GM23248 (cell line): ENCODE measurements around the gene OR8D1. TPM values are rescaled to one million over a fixed set of nuclear protein-coding genes. Genes with fewer than 3 reads are reported as not detected.
A peak's percentile ranks its signal among the peaks of the same experiment; 100 is the strongest.

Experiments
- DNase-seq: peaks from one replicate; pipeline ENCODE4 v3.0.0-alpha.2; 2015
- H2AFZ ChIP-seq: fragments of 200-600 bp; sonication (generic); 2 replicates; pipeline ENCODE4 v1.6.1; 2016; ENCODE audit warnings: antibody characterized with exemption
- H3F3A ChIP-seq: fragments of 200-600 bp; sonication (generic); 2 replicates; pipeline ENCODE4 v1.6.1; 2016; ENCODE audit warnings: mild to moderate bottlenecking, antibody characterized with exemption, mixed run types; ENCODE audit not compliant: insufficient read depth
- H3K27ac ChIP-seq: fragments of 200-600 bp; sonication (generic); 2 replicates; pipeline ENCODE4 v1.5.1; 2016; ENCODE audit warnings: mild to moderate bottlenecking
- H3K27me3 ChIP-seq: fragments of 200-600 bp; sonication (generic); replicated peaks from 2 replicates; pipeline ENCODE4 v1.6.1; 2016; ENCODE audit warnings: mild to moderate bottlenecking; ENCODE audit not compliant: insufficient read depth
- H3K36me3 ChIP-seq: fragments of 200-600 bp; sonication (generic); 2 replicates; pipeline ENCODE4 v1.6.1; 2016; ENCODE audit warnings: low read depth, mild to moderate bottlenecking
- H3K4me1 ChIP-seq: fragments of 200-600 bp; sonication (generic); 2 replicates; pipeline ENCODE4 v1.6.1; 2016; ENCODE audit warnings: mild to moderate bottlenecking; ENCODE audit not compliant: insufficient read depth
- H3K4me2 ChIP-seq: fragments of 200-600 bp; sonication (generic); one replicate; pipeline ENCODE4 v1.6.1; 2016; ENCODE audit warnings: mild to moderate bottlenecking; ENCODE audit not compliant: unreplicated experiment
- H3K4me3 ChIP-seq: fragments of 200-600 bp; sonication (generic); 2 replicates; pipeline ENCODE4 v1.5.1; 2016; ENCODE audit warnings: mild to moderate bottlenecking
- H3K79me2 ChIP-seq: fragments of 200-600 bp; sonication (generic); 2 replicates; pipeline ENCODE4 v1.6.1; 2016; ENCODE audit warnings: mild to moderate bottlenecking; ENCODE audit not compliant: insufficient read depth
- H3K9ac ChIP-seq: fragments of 200-600 bp; sonication (generic); 2 replicates; pipeline ENCODE4 v1.6.1; 2016; ENCODE audit warnings: mild to moderate bottlenecking
- H3K9me2 ChIP-seq: fragments of 200-600 bp; sonication (generic); 2 replicates; pipeline ENCODE4 v1.6.1; 2016; ENCODE audit warnings: mixed run types, mild to moderate bottlenecking, moderate library complexity; ENCODE audit not compliant: insufficient read depth
- H3K9me3 ChIP-seq: fragments of 200-600 bp; sonication (generic); one replicate; pipeline ENCODE4 v1.6.1; 2017; ENCODE audit warnings: low read depth
- H4K20me1 ChIP-seq: fragments of 200-600 bp; sonication (generic); 2 replicates; pipeline ENCODE4 v1.6.0; 2016; ENCODE audit not compliant: insufficient read depth
- EZH2 ChIP-seq: fragments of 200-600 bp; sonication (generic); IDR thresholded peaks from 2 replicates; pipeline ENCODE4 v1.6.1; 2018; ENCODE audit warnings: antibody characterized with exemption, mild to moderate bottlenecking; ENCODE audit not compliant: insufficient read depth, poor library complexity, severe bottlenecking
- EZH2phosphoT487 ChIP-seq: fragments of 200-600 bp; sonication (generic); IDR thresholded peaks from 2 replicates; pipeline ENCODE4 v1.6.1; 2018; ENCODE audit warnings: antibody characterized with exemption, moderate library complexity, mild to moderate bottlenecking, low read depth; ENCODE audit not compliant: insufficient read depth
- WGBS, 2 experiments: methylation state at CpG; one replicate each; pipeline ENCODE4 v1.1.6; 2015 to 2017; ENCODE audit warnings: low lambda C conversion rate in 2 of 2, low coverage in 1 of 2; ENCODE audit errors: missing lambda C conversion rate in 2 of 2; 5-methylcytosine and 5-hydroxymethylcytosine counted together
- in situ Hi-C: fragments of 300-500 bp; cut with MboI; formaldehyde crosslinking; loops from 2 replicates; pipeline ENCODE4 v1.15.0; 2020
- polyA plus RNA-seq: library from polyadenylated mRNA; unstranded; fragments of >200 nt; fragmentation: Nextera tagmentation; extraction: Ambion mirVana; gene quantifications from 2 replicates; pipeline ENCODE4 v1.2.1, GENCODE V29; 2016
- total RNA-seq: library from RNA; depleted of rRNA; stranded (reverse); fragments of >200 nt; shearing (Covaris generic); gene quantifications from 2 replicates; pipeline ENCODE4 v1.2.3, GENCODE V29; 2014

Gene OR8D1
- total and polyA plus RNA-seq, 2 experiments from 2014 or later: not detected

DNA sequence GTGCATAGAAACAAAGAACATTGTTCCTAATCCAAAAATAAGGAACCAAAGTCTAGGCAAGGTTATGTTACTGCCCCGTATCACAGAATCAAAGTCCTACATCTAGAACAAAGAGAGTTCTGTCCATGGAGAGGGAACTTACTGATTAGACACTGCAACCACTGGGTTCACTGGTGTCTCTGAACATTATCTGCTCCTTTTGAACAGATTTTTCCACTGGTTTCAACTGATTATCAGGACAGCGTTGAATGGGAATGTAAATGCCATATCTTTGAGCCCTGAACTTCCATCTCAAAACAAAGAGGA lies 26.3 kb upstream of the OR8D1 start:
- TF ChIP-seq EZH2phosphoT487: no peak
- TF ChIP-seq EZH2: no peak
- H4K20me1 ChIP-seq: no peaks in the 10 kb centered on the region
- no peak overlapping the region for H2AFZ ChIP-seq
- H3K79me2 ChIP-seq: no peaks in the 10 kb centered on the region
- no peak overlapping the region for H3K4me3 ChIP-seq
- no peaks in the 10 kb centered on the region for H3K36me3 ChIP-seq
- no peaks in the 10 kb centered on the region for H3K9me2 ChIP-seq
- H3K27me3 ChIP-seq: 0 out of 2 replicates have a peak, but pooled peaks cover 4% of the 10 kb centered on the region
- no peaks in the 10 kb centered on the region for H3K4me1 ChIP-seq
- DNase-seq: no peak
- H3K9ac ChIP-seq: no peak overlapping the region
- H3K27ac ChIP-seq: no peak overlapping the region
- no peaks in the 10 kb centered on the region for H3K9me3 ChIP-seq
- in situ Hi-C loops: no loop called here
- no peaks in the 10 kb centered on the region for H3F3A ChIP-seq
- H3K4me2 ChIP-seq: no peak overlapping the region
- WGBS, 2 experiments: 26 to 29% methylated on average over 2 of the region's 2 CpGs

DNA sequence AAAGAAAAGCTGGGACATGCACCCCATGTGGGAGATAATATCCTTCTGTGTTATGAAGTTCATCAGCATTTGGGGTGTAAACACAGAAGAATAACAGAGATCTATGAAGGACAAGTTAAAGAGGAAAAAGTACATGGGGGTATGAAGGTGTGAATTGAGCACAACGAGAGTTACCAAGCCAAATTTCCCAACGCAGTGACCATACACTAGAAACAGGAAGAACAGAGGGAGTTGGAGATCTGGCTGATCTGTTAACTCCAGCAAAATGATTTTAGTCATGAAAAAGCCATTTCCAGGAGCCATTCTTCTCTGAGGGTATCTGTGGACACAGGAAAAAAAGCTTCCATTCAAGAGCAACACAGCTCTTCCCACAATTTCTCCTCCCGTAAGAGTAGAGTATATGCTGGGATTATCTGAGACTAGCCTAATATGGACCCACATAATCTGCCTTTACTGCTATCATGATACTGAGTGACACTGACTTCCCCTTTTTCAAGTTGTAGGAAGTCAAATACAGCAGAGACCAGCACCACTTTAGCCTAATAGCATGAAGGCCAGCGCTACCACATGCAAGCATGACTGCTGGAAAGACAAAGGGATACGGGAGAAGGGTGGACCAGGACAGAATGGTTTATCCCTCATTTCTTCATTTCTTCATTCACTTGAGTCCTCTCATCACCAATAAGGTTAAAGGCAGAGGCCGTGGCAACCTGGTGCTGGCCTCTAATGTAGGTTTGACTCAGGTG lies 25.8 kb upstream of the OR8D1 start:
- no peak for DNase-seq
- H3K4me1 ChIP-seq: no peaks in the 10 kb centered on the region
- no peak overlapping the region for H3K27ac ChIP-seq
- in situ Hi-C loops: no loop called here
- TF ChIP-seq EZH2 (no peak), EZH2phosphoT487 (no peak)
- no peak overlapping the region for H3K9ac ChIP-seq
- no peak overlapping the region for H2AFZ ChIP-seq
- H3K9me2 ChIP-seq: no peaks in the 10 kb centered on the region
- no peaks in the 10 kb centered on the region for H3F3A ChIP-seq
- WGBS, 2 experiments: 44 to 51% methylated on average over 6 of the region's 6 CpGs
- H3K27me3 ChIP-seq: 0 out of 2 replicates have a peak, but pooled peaks cover 4% of the 10 kb centered on the region
- no peaks in the 10 kb centered on the region for H3K9me3 ChIP-seq
- no peaks in the 10 kb centered on the region for H4K20me1 ChIP-seq
- no peaks in the 10 kb centered on the region for H3K79me2 ChIP-seq
- H3K36me3 ChIP-seq: no peaks in the 10 kb centered on the region
- H3K4me2 ChIP-seq: no peak overlapping the region
- no peak overlapping the region for H3K4me3 ChIP-seq

- Histone ChIP-seq H3K4me1 (no peaks in the 10 kb centered on the region), H3K27ac (no peak overlapping the region), H3K4me2 (no peak overlapping the region), H2AFZ (no peak overlapping the region), H3F3A (no peaks in the 10 kb centered on the region), H3K27me3 (peaks cover 45% of the 10 kb centered on the region), H3K4me3 (no peak overlapping the region), H3K9me2 (no peaks in the 10 kb centered on the region), H3K79me2 (no peaks in the 10 kb centered on the region), H3K9ac (no peak overlapping the region), H3K36me3 (no peaks in the 10 kb centered on the region), H3K9me3 (no peaks in the 10 kb centered on the region), H4K20me1 (no peaks in the 10 kb centered on the region)
- TF ChIP-seq EZH2: no peak
- TF ChIP-seq EZH2phosphoT487: no peak
- WGBS, 2 experiments: 26 to 37% methylated on average over 3 of the region's 3 CpGs
- in situ Hi-C loops: no loop called here
- DNase-seq: no peak
Observed at GRCh38 chr11:124331873-124332272, 18.1 kb upstream of the OR8D1 start.

- no peaks in the 10 kb centered on the region for H3K4me1 ChIP-seq
- TF ChIP-seq EZH2 (no peak), EZH2phosphoT487 (no peak)
- H2AFZ ChIP-seq: no peak overlapping the region
- no peaks in the 10 kb centered on the region for H3K36me3 ChIP-seq
- peaks cover 45% of the 10 kb centered on the region for H3K27me3 ChIP-seq
- no peak overlapping the region for H3K4me3 ChIP-seq
- H3K9ac ChIP-seq: no peak overlapping the region
- no peaks in the 10 kb centered on the region for H3F3A ChIP-seq
- WGBS, 2 experiments: 7 to 10% methylated on average over 2 of the region's 2 CpGs
- no peaks in the 10 kb centered on the region for H4K20me1 ChIP-seq
- peak; percentile 26 for DNase-seq
- no peaks in the 10 kb centered on the region for H3K9me2 ChIP-seq
- H3K27ac ChIP-seq: no peak overlapping the region
- H3K9me3 ChIP-seq: no peaks in the 10 kb centered on the region
- in situ Hi-C loops: no loop called here
- H3K79me2 ChIP-seq: no peaks in the 10 kb centered on the region
- no peak overlapping the region for H3K4me2 ChIP-seq
Observed at GRCh38 chr11:124329787-124330478, 16.2 kb upstream of the OR8D1 start.
